GM19035 (cell line): ENCODE results near the gene GPR45.

Experiments used
- ATAC-seq: cut with Tn5 transposase; IDR thresholded peaks from one replicate; pipeline ENCODE4 v1.9.1; 2021; ENCODE audit not compliant: unreplicated experiment

Gene GPR45

DNA sequence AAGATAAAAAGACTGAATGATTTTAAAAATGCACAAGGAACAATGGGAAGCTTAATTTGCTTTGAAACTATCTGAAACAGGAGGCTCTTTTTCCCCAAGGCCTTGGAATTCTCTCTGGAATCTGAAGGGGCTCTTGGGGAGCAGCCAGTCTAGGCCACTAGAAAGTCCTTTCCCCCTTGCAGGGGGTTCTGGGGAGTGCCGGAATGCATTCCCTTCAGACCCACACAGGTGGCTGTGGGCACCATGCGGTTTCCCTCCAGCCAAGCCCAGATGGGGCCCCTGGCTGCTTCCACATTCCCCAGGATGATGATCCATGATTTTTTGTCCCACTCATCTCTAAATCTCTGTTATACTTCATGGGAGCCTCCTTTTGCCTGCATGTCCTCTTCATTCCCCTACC, 10.7 kb downstream of the GPR45 start:
- no peak for ATAC-seq

DNA sequence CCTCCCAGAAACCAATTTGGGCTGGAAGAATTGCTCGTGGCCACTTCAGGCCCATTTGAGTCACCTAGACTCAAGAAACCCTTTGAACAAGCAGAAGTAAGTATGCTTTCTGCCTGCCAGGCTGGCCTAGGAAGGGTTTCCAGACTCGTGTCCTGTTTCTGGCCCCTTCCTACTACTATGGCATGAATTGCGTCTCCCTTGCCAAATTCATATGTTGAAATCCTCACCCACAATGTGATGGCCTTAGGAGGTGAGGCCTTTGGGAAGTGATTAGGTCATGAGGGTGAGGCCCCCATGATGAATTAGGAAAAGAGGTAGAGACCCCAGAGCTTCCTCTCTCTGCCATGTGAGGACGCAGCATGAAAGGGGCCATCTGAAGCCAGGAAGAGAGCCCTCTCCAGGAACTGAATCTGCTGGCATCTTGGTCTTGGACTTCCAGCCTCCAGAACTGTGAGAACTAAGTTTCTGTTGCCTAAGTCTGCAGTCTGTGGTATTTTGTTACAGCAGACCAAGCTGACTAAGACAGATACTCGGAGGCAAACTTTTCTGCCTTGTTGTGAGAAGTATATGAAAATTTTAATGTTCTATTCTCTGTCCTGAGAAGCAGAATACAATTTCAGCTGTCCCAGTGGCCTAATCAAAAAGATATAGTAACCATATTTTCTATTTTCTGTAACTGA, 13.1 kb downstream of the GPR45 start:
- ATAC-seq, result no peak

DNA sequence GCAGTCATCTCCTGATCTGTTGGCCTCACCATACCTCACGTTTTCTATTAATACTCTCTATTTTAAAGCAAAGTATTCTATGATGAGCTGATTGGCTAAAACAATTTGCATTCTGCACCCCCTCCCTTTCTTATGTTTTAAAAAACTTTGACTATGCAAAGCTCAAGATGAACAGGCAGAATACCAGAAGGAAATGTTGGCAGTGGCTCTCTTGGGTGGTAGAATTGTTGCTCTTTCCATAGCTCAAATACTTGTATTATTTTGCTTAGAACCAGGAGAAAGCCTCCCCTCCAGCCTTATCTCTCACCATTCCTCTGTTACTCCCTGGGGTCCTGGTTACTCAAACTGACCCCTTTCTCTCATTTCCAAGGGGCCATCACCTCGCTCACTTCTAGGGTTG, 14.4 kb downstream of the GPR45 start:
- ATAC-seq, result no peak

DNA sequence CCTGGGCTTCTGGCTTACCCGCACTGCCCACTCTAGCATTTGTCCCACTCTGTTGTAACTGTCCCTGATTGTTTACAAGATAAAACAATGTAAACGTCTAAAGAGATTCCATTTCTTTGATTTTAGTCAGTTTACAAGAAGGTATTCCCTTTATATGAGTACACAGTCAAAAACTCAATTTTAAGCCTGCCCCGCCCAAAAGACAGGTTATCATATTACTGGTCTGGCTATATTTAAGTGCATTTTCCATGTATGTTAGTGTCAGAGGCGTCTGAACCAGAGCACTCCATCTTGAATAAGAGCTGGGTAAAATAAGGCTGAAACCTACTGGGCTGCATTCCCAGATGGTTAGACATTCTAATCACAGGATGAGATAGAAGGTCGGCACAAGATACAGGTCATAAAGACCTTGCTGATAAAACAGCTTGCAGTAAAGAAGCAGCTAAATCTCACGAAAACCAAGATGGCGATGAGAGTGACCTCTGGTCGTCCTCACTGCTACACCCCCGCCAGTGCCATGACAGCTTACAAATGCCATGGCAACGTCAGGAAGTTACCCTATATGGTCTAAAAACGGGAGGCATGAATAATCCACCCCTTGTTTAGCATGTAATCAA, 15.0 kb downstream of the GPR45 start:
- ATAC-seq, result no peak

DNA sequence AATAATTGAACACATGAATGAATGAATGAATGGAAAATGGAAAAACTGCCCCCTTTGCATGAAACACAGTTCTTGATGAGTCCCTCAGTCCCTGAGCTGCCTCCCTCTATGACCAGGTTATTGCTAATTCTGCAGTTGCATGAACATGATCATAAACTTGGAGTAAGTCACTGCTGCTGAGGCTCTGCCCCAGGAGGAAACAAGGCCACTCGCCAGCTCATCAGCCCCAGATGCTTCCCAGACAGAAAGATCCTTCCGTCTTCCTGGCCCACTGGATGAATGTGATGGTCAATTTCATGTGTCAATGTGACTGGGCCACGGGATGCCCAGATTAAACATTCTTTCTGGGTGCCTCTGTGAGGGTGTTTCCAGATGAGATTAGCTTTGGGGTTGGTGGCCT, 16.4 kb downstream of the GPR45 start:
- no peak for ATAC-seq

DNA sequence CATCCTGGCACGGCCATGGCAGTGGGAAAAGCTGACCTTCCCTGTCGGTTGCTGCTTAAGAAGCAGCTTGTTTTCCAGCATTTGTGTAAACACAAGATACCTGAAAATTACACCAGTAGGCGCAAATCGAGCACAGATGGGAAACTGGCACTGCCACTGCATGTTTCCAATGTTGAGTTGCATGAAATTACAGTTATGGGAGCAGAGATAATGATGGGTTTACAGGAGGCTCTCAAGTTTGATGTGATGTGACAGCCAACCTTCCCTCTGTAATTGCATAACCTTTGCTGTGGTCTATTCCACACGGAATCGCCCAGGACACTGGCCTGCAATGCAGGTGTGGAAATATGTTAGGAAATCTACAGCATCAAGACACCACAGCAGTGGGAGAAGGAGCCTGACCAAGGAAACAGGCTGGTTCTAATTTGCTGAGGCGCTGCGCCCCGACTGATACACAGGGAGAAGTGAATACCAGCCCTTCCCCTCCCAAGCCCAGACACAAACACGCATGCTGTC, 17.4 kb downstream of the GPR45 start:
- ATAC-seq, result no peak

DNA sequence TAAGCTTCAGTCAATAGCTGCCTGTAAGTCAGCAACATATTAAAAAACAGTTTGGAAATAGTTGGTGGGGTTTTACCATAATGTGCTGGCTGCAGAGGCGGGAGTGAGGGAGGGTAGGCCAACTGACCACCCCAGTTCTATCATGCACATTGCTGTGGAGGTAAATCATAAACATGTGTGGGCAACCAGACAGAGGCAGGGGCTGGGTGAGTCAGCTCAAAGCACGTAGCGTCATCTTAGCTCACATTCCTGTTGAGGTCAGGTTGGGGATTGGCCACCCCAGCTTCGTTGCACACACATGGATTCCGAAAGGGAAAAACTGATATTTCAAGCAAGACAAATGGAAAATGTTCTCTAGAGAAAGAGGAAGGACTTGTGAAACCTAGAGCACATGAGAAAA, 19.5 kb downstream of the GPR45 start:
- ATAC-seq, result no peak

DNA sequence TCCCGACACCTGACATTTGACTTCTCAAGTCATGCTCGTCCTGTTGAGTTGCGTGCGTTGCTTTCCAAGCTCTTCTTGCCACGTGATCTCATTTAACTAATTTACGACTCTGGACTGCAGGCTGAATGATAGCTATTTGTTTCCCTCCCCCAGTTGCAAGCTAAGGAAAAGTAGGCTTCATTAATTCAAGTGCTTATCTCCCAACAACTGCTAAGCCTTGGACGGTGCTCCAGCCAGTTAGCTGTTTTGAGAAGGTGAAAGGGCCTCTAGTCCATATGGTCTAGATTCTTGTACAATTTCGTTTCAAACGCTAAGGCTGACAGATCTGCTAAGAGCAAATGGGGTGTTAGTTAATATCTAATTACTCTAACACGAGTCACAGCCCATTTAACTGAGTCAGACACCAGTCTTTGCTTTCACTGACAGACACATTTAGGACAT, 21.1 kb downstream of the GPR45 start:
- ATAC-seq, result no peak

DNA sequence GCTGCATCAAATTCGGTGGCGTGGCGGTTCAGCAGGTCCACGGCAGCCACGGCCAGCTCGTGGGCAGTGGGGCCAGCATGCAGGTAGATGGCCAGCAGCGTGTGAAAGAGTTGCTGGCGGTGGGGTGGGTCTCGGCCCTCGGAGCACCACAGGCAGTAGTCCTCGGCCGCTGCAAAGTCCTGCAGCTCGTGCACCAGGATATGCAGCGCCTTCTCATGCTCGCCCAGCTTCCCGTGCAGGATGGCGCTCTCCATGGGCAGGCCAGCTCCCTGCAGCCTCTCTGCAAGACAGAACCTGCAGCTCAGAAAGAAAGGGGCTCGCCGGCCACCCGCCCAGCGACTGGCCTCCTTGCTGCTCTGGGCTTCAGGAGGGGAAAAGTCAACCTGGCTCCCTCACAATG, 27.9 kb downstream of the GPR45 start:
- ATAC-seq, result no peak

DNA sequence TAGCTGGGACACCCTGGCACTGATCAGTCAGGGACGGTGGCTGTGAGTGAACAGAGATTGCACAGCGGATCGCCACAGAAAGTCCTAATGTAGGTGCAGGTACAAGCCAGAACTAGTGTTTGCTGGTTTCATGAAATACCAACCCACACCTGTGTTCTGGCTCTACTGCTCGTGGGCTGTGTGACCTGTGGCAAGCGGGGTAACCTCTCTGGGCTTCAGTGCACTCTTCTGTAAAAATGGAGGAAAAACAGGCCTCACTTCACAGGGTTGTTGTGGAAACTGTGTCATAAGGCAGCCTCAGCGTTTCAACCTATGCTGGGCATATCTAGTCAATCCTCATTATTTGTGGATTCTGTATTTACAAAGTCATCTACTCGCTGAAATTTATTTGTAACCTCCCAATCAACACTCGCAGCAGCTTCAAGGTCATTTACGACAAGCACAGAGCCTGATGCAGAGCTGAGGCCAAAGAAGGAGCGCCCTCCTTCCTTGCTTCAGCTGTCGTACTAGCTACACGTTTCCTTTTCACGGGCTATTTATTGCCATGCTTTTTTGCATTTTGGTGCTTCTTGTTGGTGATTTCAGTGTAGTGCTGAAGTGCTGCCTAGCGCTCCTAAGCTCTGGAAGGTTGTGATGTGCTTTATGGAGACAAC, 30.0 kb downstream of the GPR45 start:
- no peak for ATAC-seq

DNA sequence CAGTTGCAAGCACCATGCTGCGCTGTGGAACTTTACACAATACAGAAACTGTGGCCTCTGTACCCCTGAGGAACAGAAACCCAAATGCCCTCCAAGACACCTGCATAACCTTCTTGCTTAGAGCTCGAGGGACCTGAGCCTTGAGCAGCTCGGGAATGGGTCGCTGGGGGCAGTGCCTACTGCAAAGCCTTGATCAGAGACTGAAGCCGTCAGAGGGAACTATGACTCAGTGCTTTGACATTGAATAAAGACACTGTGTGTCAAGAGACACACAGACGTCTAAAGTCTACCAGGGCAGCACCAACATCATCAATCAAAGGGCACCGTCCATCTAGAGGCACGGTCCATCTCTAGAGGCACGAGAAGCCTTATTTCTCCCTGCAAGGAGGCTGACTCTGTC, 30.6 kb downstream of the GPR45 start:
- no peak for ATAC-seq

DNA sequence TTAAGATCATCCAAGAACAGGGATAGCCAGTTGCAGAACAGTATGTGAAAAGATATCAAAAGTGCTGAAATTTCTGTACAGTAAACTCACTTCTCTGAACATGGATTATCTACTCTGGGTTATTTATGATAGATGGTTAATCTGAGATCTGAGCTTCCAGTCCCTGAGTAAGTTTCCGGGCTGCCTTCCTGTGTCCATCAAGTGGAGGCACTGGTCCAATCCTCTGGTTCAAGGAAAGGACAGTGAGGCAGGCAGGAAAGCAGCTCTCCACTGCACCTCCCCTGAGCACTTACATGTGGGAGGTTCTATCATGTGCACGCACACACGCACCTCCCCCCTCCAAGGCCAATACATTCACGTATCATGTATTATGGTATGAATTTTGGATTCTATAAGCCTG, 32.5 kb downstream of the GPR45 start:
- no peak for ATAC-seq

DNA sequence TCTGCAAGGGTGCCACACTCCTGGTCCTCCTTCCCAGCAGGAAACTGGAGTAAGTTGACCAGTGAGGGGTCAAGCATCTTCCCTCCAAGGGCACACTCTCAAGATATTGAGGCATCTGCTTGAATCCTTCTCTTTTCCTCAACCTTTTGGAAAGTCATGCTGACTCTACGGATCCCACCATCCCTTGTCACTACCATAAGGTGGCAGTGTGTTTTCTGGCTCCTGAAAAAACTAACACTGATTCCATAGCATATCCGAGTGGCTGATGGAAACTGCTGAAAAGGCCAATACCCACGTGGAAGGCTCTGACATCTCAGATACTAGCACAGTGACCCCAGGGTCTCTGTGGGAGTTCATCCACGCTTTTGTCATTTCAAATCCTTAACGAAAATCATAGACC, 37.1 kb downstream of the GPR45 start:
- no peak for ATAC-seq

DNA sequence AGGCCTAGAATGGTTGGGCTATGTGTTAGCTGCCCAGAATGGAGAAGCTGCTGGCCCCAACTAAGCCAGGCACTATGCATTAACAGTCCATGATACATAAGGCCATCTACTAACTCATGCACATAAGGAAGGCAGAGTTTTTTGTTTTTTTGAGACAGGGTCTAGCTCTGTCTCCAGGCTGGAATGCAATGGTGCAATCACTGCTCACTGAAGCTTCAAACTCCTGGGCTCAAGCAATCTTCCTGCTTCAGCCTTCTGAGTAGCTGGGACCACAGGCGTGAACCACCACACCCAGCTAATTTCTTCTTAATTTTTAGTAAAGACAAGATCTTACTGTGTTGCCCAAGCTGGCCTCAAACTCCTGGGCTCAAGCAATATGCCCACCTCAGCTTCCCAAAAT, 37.6 kb downstream of the GPR45 start:
- ATAC-seq, result no peak

DNA sequence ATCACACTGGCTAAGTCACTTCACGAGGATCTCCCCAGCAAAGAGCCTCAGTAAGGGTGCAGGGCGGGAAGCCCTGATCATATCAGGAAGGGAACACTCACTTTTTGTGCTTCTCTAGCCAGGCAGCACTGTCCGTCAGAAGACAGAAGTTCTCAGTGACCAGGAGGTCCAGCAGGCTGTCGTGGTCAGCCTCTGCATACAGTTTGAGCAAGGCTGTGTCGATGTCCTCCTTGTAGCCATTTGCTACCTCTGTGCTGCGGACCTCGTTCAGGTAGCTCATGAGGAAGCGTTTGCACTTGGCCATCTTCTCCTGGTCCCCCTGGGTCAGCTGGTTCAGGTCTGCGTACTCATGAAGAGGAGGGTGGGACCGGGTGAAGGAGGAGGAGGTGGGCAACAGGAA, 38.7 kb downstream of the GPR45 start:
- ATAC-seq, result no peak

DNA sequence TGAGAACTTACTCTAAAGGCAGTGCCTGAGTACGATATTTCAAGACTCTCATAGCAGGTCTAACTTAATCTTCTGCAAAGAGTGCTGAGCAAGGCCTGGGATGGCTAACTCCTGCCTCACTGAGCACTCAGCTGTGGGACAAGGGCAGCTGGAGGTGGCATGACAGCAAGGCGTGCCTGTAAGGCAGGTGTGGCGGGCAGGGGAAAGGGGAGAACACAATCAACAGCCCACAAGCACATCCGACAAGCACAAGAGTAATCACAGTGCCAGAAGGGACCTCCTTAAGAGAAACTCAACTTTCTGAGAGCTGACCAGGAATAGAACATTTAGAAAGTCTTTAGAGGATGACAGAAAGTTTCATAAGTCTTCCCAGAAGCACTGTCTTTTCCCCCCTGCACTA, 42.0 kb downstream of the GPR45 start:
- ATAC-seq, result no peak

DNA sequence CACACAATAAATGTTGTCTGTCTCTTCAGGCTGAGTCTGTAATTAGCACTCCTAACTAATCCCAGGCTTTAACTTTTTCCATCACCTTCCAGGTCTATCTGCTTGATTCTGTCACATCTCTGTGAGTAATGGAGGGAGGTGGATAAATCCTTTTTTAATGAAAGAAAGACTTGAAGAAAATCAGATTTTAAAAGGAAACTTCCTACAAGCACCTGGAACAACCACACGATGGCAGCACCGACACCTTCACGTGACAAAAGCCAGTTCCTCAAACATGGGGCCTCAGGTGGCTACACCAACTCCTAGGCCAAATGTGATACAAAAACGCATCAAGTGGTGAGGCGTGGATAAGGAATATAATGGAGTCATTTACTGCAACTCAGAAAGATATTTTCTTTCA, 46.1 kb downstream of the GPR45 start:
- peak; percentile 70 for ATAC-seq

DNA sequence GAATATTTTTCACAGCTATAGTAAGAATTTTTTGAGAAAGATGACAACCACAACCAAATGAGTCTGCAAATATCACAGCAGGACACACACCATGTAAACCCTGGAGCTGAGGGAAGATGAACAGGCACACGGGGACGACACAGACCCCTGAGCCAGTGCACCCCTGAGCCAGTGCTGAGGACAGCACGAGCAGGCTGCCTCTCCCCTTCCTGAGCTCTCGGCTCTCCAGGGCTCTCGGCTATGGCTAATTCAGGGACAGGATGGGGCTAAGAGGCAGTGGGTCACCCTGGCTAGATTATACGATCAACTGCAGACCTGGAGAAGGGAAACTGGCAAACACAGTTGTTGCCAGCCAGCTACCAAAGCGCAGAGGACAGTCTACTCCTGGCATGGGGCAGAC, 46.6 kb downstream of the GPR45 start:
- ATAC-seq, result peak; percentile 16

DNA sequence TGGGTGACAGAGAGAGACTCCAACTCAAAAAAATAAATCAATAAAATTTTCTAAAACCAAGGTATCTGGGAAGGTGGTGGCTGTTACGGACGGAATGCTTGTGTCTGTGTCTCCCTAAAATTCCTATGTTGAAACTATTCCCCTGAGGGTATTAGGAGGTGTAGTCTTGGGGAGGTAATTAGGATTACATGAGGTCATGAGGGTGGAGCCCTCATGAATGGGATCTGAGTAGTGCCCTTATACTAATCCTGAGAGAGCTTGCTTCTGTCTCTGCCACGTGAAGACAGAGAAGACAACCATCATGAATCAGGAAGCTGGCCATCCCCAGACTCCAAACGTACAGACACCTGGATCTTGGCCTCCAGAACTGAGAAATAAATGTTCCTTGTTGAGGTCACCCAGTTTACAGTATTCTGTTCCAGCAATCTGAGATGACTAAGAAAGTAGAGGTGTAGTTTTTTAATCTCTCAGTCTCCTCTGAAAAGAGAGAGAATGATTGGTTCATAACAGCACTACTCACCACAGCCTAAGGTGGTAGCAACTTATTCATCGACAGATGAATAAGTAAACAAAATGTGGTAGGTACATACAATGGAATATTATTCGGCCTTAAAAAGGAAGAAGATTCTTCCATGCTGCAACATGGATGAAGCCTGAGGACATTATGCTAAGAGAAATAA, 49.6 kb downstream of the GPR45 start:
- no peak for ATAC-seq

DNA sequence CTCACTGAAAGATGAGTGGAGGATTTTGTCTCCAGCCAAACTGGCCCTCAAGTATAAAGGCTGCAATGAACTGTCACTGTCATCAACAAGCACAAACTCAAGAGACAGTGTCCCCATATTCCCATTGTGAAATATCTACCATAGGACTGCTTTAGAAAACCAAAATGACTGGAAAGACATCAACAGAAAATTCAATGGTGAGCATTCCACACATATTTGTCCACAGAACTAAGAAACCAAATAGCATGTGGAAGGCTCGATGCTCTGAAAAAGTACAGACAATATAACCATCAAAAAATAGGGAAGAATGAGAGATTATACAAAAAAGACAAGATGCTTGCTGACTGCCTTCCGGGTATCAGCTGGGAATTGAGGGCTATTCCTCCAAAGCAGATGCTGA, 50.4 kb downstream of the GPR45 start:
- no peak for ATAC-seq
